Activated T-cell treated with anti-CD3 and anti-CD28 coated beads, Interleukin-2, amount 50 U/mL, for 24 hours (primary cell): ENCODE data around the gene ABLIM2.

Source experiments
- DNase-seq: peaks from one replicate; pipeline ENCODE4 v3.0.0-alpha.2; 2020
- H3K27ac Mint-ChIP-seq: 2 replicates; pipeline ENCODE4 v1.8.0; 2020; ENCODE audit warnings: mild to moderate bottlenecking, mixed read lengths
- H3K27me3 Mint-ChIP-seq: 2 replicates; pipeline ENCODE4 v1.8.0; 2020; ENCODE audit warnings: mixed read lengths
- H3K36me3 Mint-ChIP-seq: 2 replicates; pipeline ENCODE4 v1.8.0; 2020; ENCODE audit warnings: low read depth, mixed read lengths
- H3K4me1 Mint-ChIP-seq: 2 replicates; pipeline ENCODE4 v1.8.0; 2020; ENCODE audit warnings: low read depth, mixed read lengths
- H3K4me3 Mint-ChIP-seq: 2 replicates; pipeline ENCODE4 v1.8.0; 2020; ENCODE audit warnings: mild to moderate bottlenecking, moderate library complexity, mixed read lengths
- H3K9me3 Mint-ChIP-seq: 2 replicates; pipeline ENCODE4 v1.8.0; 2020; ENCODE audit warnings: mixed read lengths

ABLIM2 gene

DNA sequence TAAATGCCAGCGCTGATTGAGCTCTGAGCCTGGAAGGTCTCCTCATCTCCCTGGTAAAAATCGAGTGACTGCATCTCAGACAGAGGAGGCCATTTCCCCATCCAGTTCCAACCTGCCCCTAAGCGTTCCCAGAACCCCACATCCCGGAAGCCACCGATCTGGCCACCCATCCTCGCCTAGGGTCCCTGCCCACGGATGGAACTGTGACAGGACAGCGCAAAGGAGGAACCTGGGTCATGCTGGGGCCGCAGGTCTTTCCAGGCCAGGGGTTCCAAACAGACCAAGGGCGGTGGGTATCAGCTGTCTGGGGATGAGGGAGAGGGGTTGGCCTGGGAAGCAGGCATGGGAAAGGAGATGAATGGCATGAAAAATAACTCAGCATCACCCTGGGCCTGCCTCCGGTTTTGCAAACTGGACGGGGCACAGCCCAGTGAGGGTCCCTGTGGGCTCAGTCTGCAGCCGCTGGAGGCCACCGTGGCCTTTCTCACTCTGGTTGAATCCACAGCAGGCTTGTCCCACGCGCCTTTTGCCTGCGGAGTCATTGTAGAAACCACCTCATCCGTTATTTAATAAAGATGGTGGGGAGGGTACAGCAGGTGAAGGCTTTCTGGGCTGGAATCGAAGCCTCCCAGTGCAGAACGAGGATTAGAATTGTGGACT is 49.1 kb downstream of the ABLIM2 start:
- Mint-ChIP-seq H3K27ac (no peak overlapping the region), H3K9me3 (no peaks in the 10 kb centered on the region), H3K4me1 (peaks cover 1% of the 10 kb centered on the region)

DNA sequence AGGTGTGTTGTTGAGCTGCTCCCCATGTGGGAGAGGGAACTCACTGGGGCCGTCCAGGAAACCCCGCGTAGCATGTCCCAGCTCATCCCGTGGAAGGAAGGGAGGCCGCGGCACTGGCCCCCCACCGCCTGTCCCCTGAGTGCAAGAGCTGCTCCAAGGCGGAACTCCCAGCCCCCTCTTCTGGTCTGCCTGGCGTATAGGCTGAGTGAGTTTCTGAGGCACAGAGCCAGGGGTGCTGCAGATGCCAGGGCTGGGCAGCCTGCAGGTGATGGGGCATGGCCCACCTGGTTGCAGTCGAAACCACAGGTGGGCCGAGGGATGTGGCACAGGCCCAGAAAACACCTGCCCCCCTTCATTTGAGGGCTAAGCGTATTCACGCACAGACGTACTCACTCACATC is 49.6 kb downstream of the ABLIM2 start:
- no peaks in the 10 kb centered on the region for H3K9me3 Mint-ChIP-seq
- no peak for DNase-seq
- H3K27me3 Mint-ChIP-seq: peaks cover 4% of the 10 kb centered on the region
- no peak overlapping the region for H3K4me3 Mint-ChIP-seq
- H3K27ac Mint-ChIP-seq: no peak overlapping the region
- H3K4me1 Mint-ChIP-seq: peaks cover 1% of the 10 kb centered on the region
- H3K36me3 Mint-ChIP-seq: no peaks in the 10 kb centered on the region

More for the DNA sequence above, 49.1 kb downstream of the ABLIM2 start:
- no peak for DNase-seq
- Mint-ChIP-seq H3K4me3 (no peak overlapping the region), H3K36me3 (no peaks in the 10 kb centered on the region), H3K27me3 (peaks cover 4% of the 10 kb centered on the region)

- no peak overlapping the region for H3K27ac Mint-ChIP-seq
- DNase-seq: no peak
- H3K4me1 Mint-ChIP-seq: peaks cover 1% of the 10 kb centered on the region
- no peak overlapping the region for H3K4me3 Mint-ChIP-seq
- H3K9me3 Mint-ChIP-seq: no peaks in the 10 kb centered on the region
- no peaks in the 10 kb centered on the region for H3K36me3 Mint-ChIP-seq
- H3K27me3 Mint-ChIP-seq: peaks cover 4% of the 10 kb centered on the region
Measured at GRCh38 chr4:8108261-8108660, 50.4 kb downstream of the ABLIM2 start.

DNA sequence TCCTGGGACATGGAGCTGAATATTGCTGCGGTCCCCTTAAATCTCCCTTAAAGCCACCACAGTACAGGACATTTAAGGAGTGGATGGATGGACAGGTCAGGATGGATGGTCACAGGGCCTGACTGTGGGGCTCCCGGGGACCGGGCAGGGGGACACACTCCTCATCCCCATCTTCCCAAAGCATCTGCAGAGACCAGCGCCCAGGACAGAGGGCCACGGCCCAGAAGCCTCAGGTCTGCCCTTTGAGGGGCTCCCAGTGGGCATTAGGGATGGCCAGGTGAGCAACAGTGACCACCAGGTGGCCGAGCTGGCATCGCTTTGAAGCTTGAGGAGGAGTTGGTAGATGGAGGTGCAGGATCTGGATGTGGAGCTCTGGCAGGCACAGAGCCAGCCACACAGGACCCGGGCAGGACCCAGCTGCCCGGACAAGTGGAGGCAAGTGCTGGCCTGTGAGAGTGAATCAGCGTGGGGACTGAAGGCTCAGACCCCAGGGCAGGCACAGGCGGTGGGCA is 51.4 kb downstream of the ABLIM2 start:
- Mint-ChIP-seq H3K36me3 (no peaks in the 10 kb centered on the region), H3K27ac (no peak overlapping the region), H3K9me3 (no peaks in the 10 kb centered on the region), H3K4me3 (no peak overlapping the region), H3K4me1 (peaks cover 1% of the 10 kb centered on the region), H3K27me3 (peaks cover 4% of the 10 kb centered on the region)
- no peak for DNase-seq

DNA sequence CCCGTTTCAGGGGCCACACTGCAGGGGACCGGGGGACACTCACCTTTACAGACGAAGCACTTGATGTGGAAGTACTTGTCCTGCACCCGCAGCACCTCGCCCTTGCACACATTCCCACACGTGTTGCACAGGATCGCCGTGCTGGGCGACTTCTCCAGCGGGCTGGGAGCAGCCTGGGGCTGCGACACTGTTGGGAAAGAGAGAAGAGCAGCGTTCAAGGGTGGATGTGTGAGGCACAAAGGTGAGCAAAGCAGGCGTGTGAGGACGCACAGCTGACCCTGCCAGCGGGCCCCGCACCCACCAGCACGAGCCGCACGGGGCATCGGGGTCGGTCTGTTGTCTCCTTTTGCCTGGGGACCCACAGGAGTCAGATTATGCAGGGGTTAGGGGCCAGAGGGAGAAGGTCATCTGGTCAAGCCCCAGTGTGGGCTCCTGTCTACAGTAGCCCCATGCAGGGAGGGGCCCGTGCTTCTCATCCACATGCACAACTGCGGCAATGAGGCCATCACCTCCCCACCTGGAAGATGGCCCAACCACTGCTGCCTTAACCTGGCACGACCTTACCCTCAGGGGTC is 52.1 kb downstream of the ABLIM2 start:
- no peak for DNase-seq
- H3K4me3 Mint-ChIP-seq: no peak overlapping the region
- no peaks in the 10 kb centered on the region for H3K9me3 Mint-ChIP-seq
- H3K36me3 Mint-ChIP-seq: no peaks in the 10 kb centered on the region
- no peak overlapping the region for H3K27ac Mint-ChIP-seq
- H3K27me3 Mint-ChIP-seq: peaks cover 4% of the 10 kb centered on the region
- H3K4me1 Mint-ChIP-seq: peaks cover 1% of the 10 kb centered on the region

GRCh38 chr4:8105306-8106100 is 53.1 kb downstream of the ABLIM2 start:
- peaks cover 1% of the 10 kb centered on the region for H3K4me1 Mint-ChIP-seq
- no peak overlapping the region for H3K4me3 Mint-ChIP-seq
- no peak overlapping the region for H3K27ac Mint-ChIP-seq
- no peaks in the 10 kb centered on the region for H3K36me3 Mint-ChIP-seq
- H3K27me3 Mint-ChIP-seq: peaks cover 4% of the 10 kb centered on the region
- DNase-seq: no peak
- no peaks in the 10 kb centered on the region for H3K9me3 Mint-ChIP-seq

GRCh38 chr4:8104491-8105305 is 53.9 kb downstream of the ABLIM2 start:
- no peak overlapping the region for H3K27ac Mint-ChIP-seq
- no peak overlapping the region for H3K4me3 Mint-ChIP-seq
- H3K9me3 Mint-ChIP-seq: no peaks in the 10 kb centered on the region
- no peaks in the 10 kb centered on the region for H3K4me1 Mint-ChIP-seq
- no peak for DNase-seq
- no peaks in the 10 kb centered on the region for H3K36me3 Mint-ChIP-seq
- no peaks in the 10 kb centered on the region for H3K27me3 Mint-ChIP-seq

DNA sequence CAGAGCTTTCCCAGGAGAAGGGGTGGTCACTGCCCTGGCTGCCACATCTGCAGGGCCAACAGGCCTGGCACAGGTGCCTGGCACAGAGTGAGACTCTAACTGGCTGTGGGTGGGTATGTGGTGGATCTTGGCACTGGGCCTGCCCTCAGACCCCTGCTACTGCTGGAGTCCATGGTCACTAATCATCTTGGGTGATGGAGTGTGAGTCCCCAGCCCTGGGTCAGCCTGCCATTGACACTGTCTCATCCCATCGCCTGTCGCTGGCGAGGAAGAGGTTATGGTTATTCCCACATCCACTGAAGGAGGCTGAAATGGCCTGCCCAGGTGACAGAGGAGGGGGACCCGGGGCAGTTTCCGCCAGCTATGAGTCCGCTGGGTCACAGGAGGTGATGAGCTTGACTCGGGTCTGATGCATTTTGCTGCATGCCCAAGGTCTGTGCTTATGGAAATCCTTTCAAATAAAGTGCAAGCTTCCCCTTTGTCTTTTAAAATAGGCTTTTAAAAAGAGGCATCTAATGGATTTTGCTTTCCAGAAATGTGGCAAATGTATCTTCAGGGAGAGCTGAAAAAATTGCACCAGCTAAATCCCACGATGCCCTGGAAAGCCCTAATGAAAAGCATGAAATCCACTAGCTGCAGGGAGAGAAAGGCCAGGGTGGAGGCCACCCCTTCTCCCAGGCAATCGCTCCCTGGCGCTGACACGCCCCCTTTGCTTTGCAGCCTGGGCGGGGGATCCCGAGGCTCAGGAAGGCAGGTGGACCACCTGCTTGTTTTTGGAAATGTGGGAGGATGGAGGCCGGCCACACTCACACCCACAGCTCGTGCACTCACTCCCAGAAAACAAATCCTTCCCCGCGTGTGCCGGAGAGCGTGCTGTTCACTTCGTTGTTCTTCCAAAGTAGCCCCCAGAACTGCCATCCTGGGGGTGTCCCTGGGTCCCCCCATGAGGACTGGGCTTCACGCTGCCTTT is 54.9 kb downstream of the ABLIM2 start:
- H3K27me3 Mint-ChIP-seq: no peaks in the 10 kb centered on the region
- no peak overlapping the region for H3K4me3 Mint-ChIP-seq
- no peaks in the 10 kb centered on the region for H3K36me3 Mint-ChIP-seq
- no peaks in the 10 kb centered on the region for H3K9me3 Mint-ChIP-seq
- DNase-seq: no peak
- no peak overlapping the region for H3K27ac Mint-ChIP-seq
- no peaks in the 10 kb centered on the region for H3K4me1 Mint-ChIP-seq

DNA sequence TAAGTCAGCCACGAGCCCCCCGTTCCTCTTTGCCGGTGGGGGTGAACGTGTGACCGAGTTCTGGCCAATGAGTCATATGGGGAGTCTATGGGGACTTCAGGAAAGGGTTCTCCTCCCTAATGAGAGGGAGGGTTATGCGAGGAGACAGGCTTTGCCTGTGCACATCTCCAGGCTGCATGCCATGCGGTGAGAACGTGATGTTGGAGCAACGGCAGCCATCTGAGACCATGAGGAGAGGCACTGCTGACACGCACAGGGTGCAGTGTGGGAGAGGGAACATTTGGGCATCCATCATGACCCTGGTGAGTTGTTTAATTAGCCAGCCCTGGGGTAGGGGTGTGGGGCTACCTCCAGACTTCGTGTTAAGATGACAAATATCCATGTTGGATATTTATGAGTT is 55.8 kb downstream of the ABLIM2 start:
- Mint-ChIP-seq H3K36me3 (no peaks in the 10 kb centered on the region), H3K9me3 (no peaks in the 10 kb centered on the region), H3K27ac (no peak overlapping the region), H3K4me1 (no peaks in the 10 kb centered on the region), H3K27me3 (no peaks in the 10 kb centered on the region), H3K4me3 (no peak overlapping the region)
- no peak for DNase-seq

DNA sequence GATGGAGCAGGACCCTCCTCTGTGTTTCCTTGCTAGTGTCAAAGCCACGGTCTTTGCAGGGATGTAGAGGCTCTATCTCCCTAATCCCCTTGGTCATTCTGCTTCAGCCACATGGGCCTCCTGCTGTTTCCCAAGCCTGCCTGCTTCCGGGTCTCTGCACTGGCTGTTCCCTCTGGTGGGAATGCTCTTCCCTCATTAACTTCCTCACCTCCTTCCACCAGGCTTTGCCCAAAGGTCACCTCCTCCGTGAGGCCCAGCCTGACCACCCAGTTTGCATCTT is 56.6 kb downstream of the ABLIM2 start:
- Mint-ChIP-seq H3K36me3 (no peaks in the 10 kb centered on the region), H3K27ac (no peak overlapping the region), H3K9me3 (no peaks in the 10 kb centered on the region), H3K27me3 (no peaks in the 10 kb centered on the region), H3K4me3 (no peak overlapping the region), H3K4me1 (no peaks in the 10 kb centered on the region)
- DNase-seq: no peak

GRCh38 chr4:8101213-8102075 is 57.2 kb downstream of the ABLIM2 start:
- no peak overlapping the region for H3K4me3 Mint-ChIP-seq
- no peak for DNase-seq
- no peaks in the 10 kb centered on the region for H3K4me1 Mint-ChIP-seq
- H3K36me3 Mint-ChIP-seq: no peaks in the 10 kb centered on the region
- H3K9me3 Mint-ChIP-seq: no peaks in the 10 kb centered on the region
- H3K27ac Mint-ChIP-seq: no peak overlapping the region
- H3K27me3 Mint-ChIP-seq: no peaks in the 10 kb centered on the region

GRCh38 chr4:8099981-8100464 is 58.6 kb downstream of the ABLIM2 start:
- Mint-ChIP-seq H3K4me3 (no peak overlapping the region), H3K27ac (no peak overlapping the region), H3K36me3 (peaks cover 10% of the 10 kb centered on the region), H3K9me3 (peaks cover 5% of the 10 kb centered on the region), H3K4me1 (no peaks in the 10 kb centered on the region), H3K27me3 (no peaks in the 10 kb centered on the region)
- no peak for DNase-seq

DNA sequence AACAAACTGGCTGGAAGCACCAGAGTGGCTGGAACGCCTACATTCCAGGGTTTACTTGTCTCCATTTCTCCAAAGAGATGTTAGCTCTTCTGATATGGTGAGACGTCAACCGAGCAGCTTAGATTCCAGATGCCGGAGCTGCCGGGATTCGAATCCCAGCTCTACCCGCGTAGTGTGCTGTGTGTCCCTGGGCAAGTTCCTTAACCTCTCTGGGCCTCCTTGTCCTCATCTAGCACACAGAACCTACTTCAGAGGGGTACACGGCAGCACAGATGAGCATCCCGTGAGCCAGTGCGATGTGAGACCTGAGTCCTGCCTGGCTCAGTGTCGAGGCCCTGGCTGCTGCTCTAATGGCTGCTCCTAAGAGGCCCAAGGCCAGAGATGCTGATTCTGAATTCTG is 60.1 kb downstream of the ABLIM2 start:
- H3K9me3 Mint-ChIP-seq: peaks cover 14% of the 10 kb centered on the region
- H3K4me1 Mint-ChIP-seq: no peaks in the 10 kb centered on the region

More for the DNA sequence above, 60.1 kb downstream of the ABLIM2 start:
- Mint-ChIP-seq H3K36me3 (peaks cover 10% of the 10 kb centered on the region), H3K27me3 (no peaks in the 10 kb centered on the region), H3K27ac (no peak overlapping the region), H3K4me3 (no peak overlapping the region)
- no peak for DNase-seq
